Upper lobe of right lung (tissue), 1 donor: ENCODE results near the gene SEC16A. TPM values are rescaled to one million over a fixed set of nuclear protein-coding genes. Genes with fewer than 3 reads are reported as not detected.
A peak's percentile ranks its signal among the peaks of the same experiment; 100 is the strongest.

Experiments used
- ATAC-seq: fragments of 200-7000 bp; cut with Tn5 transposase; one replicate; pipeline ENCODE4 v1.9.1; 2020; ENCODE audit warnings: mild to moderate bottlenecking, moderate library complexity
- DNase-seq: peaks from one replicate; pipeline ENCODE4 v3.0.0-alpha.2; 2020
- H3K27ac ChIP-seq: fragments of 200-600 bp; one replicate; pipeline ENCODE4 v1.8.0; 2022
- H3K27me3 ChIP-seq: fragments of 200-600 bp; one replicate; pipeline ENCODE4 v1.8.0; 2022; ENCODE audit warnings: mild to moderate bottlenecking
- H3K36me3 ChIP-seq: fragments of 200-600 bp; one replicate; pipeline ENCODE4 v1.8.0; 2022
- H3K4me1 ChIP-seq: fragments of 200-600 bp; one replicate; pipeline ENCODE4 v1.8.0; 2022
- H3K4me3 ChIP-seq: fragments of 200-600 bp; one replicate; pipeline ENCODE4 v1.8.0; 2022; ENCODE audit warnings: mild to moderate bottlenecking
- H3K9me3 ChIP-seq: fragments of 200-600 bp; one replicate; pipeline ENCODE4 v1.8.0; 2022
- CTCF ChIP-seq: fragments of 200-600 bp; IDR thresholded peaks from one replicate; pipeline ENCODE4 v1.8.0; 2022; ENCODE audit warnings: antibody characterized with exemption
- intact Hi-C: fragments of 100-400 bp; cut with DNase I; formaldehyde crosslinking; loops from one replicate; pipeline ENCODE4 v1.11.0; 2022
- microRNA-seq: library from miRNA; unstranded; fragments of <30 nt; microRNA quantifications from one replicate; pipeline ENCODE4 v1.2.0, GENCODE V29; 2020; ENCODE audit warnings: borderline microRNAs expressed
- total RNA-seq: library from RNA; stranded (reverse); fragmentation: NEBNext Ultra II Directional; extraction: Animal tissue kit (Norgen Biotek cat#: 25700); gene quantifications from one replicate; pipeline ENCODE4 v1.2.1, GENCODE V29; 2021
- donor health status: DM: no; HTN: yes; CAD: no; lungs with severe emphysema.

SEC16A gene
- total RNA-seq, 1 donor from 2014 or later = 63.7 TPM

GRCh38 chr9:136391737-136392537, 90.9 kb downstream of the SEC16A start:
- Histone ChIP-seq H3K27me3 (no peaks in the 10 kb centered on the region), H3K36me3 (peaks cover 64% of the 10 kb centered on the region), H3K27ac (no peak overlapping the region), H3K9me3 (no peaks in the 10 kb centered on the region), H3K4me3 (no peak overlapping the region), H3K4me1 (no peaks in the 10 kb centered on the region)
- intact Hi-C loops = no loop called here
- DNase-seq (peak; percentile 59), ATAC-seq (no peak)
- no peak for TF ChIP-seq CTCF

Small RNA genes lying within 50 kb of the gene (microRNA-seq; reads per million reads assigned to microRNA genes)
- gene MIR4673 = not detected

Other genes starting within 250 kb of the SEC16A start
- gene QSOX2, start 237.2 kb downstream of the SEC16A start, total RNA-seq = 13.1 TPM
- gene CCDC187, start 178.9 kb downstream of the SEC16A start, total RNA-seq = 0.09 TPM
- 27.3 TPM for gene GPSM1, start 155.5 kb downstream of the SEC16A start, total RNA-seq
- gene DNLZ, start 119.3 kb downstream of the SEC16A start, total RNA-seq = 15.5 TPM
- gene CARD9, start 109.4 kb downstream of the SEC16A start, total RNA-seq = 10.0 TPM
- gene SNAPC4, start 82.9 kb downstream of the SEC16A start, total RNA-seq = 7.2 TPM
- 36.4 TPM for gene ENTR1, start 72.4 kb downstream of the SEC16A start, total RNA-seq
- 41.9 TPM for gene PMPCA, start 72.4 kb downstream of the SEC16A start, total RNA-seq
- gene INPP5E, start 43.2 kb downstream of the SEC16A start, total RNA-seq = 13.0 TPM
- 114 TPM for gene NOTCH1, start 63.0 kb upstream of the SEC16A start, total RNA-seq
- gene EGFL7, start 179.9 kb upstream of the SEC16A start, total RNA-seq = 302 TPM
- gene AGPAT2, start 204.4 kb upstream of the SEC16A start, total RNA-seq = 117 TPM
- gene DIPK1B, start 229.5 kb upstream of the SEC16A start, total RNA-seq = 17.7 TPM